ENCODE results near the gene UBE2C. TPM values are rescaled to one million over a fixed set of nuclear protein-coding genes. Genes with fewer than 3 reads are reported as not detected.

UBE2C gene
- total RNA-seq, 4 donors from 2014 or later, result 0.45 to 5.8 (median 2.6) TPM; not detected in 1

GRCh38 chr20:45832619-45833018, 20.2 kb downstream of the UBE2C start:
- TF ChIP-seq POLR2A (IDR thresholded peaks at IDR 0.05) (no peak), CTCF (IDR thresholded peaks at IDR 0.05) (no peak)
- DNase-seq, result no peak
- Histone ChIP-seq H3K4me3 (replicated peaks in 1 of 3) (no peak overlapping the region), H3K36me3 (no peaks in the 10 kb centered on the region), H3K9me3 (no peaks in the 10 kb centered on the region), H3K4me1 (peaks cover 11 to 36% of the 10 kb centered on the region in 2 donors), H3K27me3 (no peaks in the 10 kb centered on the region), H3K27ac (peak overlapping the region; percentile 86 to 92 (median 91))
- WGBS, 2 donors, result 86 to 88% methylated on average over 4 of the region's 4 CpGs
- intact Hi-C loops (cut with DNase I), result no loop called here

- H3K4me1 ChIP-seq, result peaks cover 11 to 35% of the 10 kb centered on the region in 2 donors
- intact Hi-C loops (cut with DNase I), result no loop called here
- 11 to 19% methylated on average over 15 to 30 of the region's 35 CpGs for WGBS, 2 donors
Measured at GRCh38 chr20:45833030-45833882, 20.8 kb downstream of the UBE2C start, which contains the start of gene SNX21. TSS of gene SNX21 (plus strand) at chr20:45833799. CDS start at chr20:45833920, 121 bp downstream.

GRCh38 chr20:45833883-45834796, 21.7 kb downstream of the UBE2C start:
- H3K4me1 ChIP-seq, result peaks cover 5 to 26% of the 10 kb centered on the region in 2 donors
- 9 to 19% methylated on average over 7 to 26 of the region's 71 CpGs for WGBS, 2 donors
- peak overlapping the region; percentile 86 to 92 (median 91) for H3K27ac ChIP-seq
- TF ChIP-seq POLR2A (IDR thresholded peaks at IDR 0.05), result peak in 1 of 2 donors; percentile 72
- TF ChIP-seq CTCF (IDR thresholded peaks at IDR 0.05), result no peak
- intact Hi-C loops (cut with DNase I), result no loop called here
- peak; percentile 65 to 67 for DNase-seq
- no peaks in the 10 kb centered on the region for H3K9me3 ChIP-seq
- H3K4me3 ChIP-seq (replicated peaks in 1 of 3), result peak overlapping the region; percentile 9 to 74 (median 24)
- H3K27me3 ChIP-seq, result no peaks in the 10 kb centered on the region
- no peaks in the 10 kb centered on the region for H3K36me3 ChIP-seq

More at GRCh38 chr20:45833030-45833882, 20.8 kb downstream of the UBE2C start, which contains the start of gene SNX21:
- no peaks in the 10 kb centered on the region for H3K27me3 ChIP-seq
- H3K36me3 ChIP-seq, result no peaks in the 10 kb centered on the region
- H3K27ac ChIP-seq, result peak within 1 kb of the TSS; percentile 86 to 92 (median 91)
- H3K4me3 ChIP-seq (replicated peaks in 1 of 3), result peak within 1 kb of the TSS; percentile 9 to 74 (median 24)
- TF ChIP-seq CTCF (IDR thresholded peaks at IDR 0.05) (no peak), POLR2A (IDR thresholded peaks at IDR 0.05) (no peak)
- peak; percentile 79 to 83 for DNase-seq
- H3K9me3 ChIP-seq, result no peaks in the 10 kb centered on the region

- TF ChIP-seq CTCF (IDR thresholded peaks at IDR 0.05) (no peak), POLR2A (IDR thresholded peaks at IDR 0.05) (no peak)
- peak overlapping the region in 1 of 3 donors; percentile 74 for H3K4me3 ChIP-seq (replicated peaks in 1 of 3)
- intact Hi-C loops (cut with DNase I), result no loop called here
- DNase-seq, result no peak
- H3K27ac ChIP-seq, result peak overlapping the region; percentile 86 to 92 (median 91)
- 88 to 96% methylated on average over 9 to 14 of the region's 14 CpGs for WGBS, 2 donors
- H3K27me3 ChIP-seq, result no peaks in the 10 kb centered on the region
- peaks cover 5 to 23% of the 10 kb centered on the region in 2 donors for H3K4me1 ChIP-seq
- H3K36me3 ChIP-seq, result no peaks in the 10 kb centered on the region
- H3K9me3 ChIP-seq, result no peaks in the 10 kb centered on the region
Measured at GRCh38 chr20:45834797-45835161, 22.3 kb downstream of the UBE2C start.

Measured in thyroid gland (tissue), 4 donors.